ENCODE data around the gene PCBP3. TPM values are rescaled to one million over a fixed set of nuclear protein-coding genes. Genes with fewer than 3 reads are reported as not detected.
"Not testable (repeated sequence)": the region's sequence is repeated elsewhere in the genome, so short reads cannot be mapped to it uniquely, and the experiment has no call there.

The PCBP3 gene
- total RNA-seq, 2 experiments from 2014 or later = 3.4 to 3.8 TPM

GRCh38 chr21:45623436-45623835, 20.1 kb upstream of the PCBP3 start:
- ChIA-PET POLR2A (no interaction called here), CTCF (no interaction called here)
- TF ChIP-seq CTCF (IDR thresholded peaks at IDR 0.05) = no peak
- H3K36me3 ChIP-seq (ENCODE audit: insufficient read depth, low read length) = no peaks in the 10 kb centered on the region
- H3K9me3 Mint-ChIP-seq = no peaks in the 10 kb centered on the region
- no peak overlapping the region for H3K27ac ChIP-seq (ENCODE audit: low read depth in 1 of 2, low read length in 2 of 2)
- H3K27me3 ChIP-seq (ENCODE audit: control insufficient read depth in 1 of 2, insufficient read depth in 2 of 2, low read length in 2 of 2) = no peaks in the 10 kb centered on the region
- H3K9me3 ChIP-seq (ENCODE audit: control insufficient read depth in 1 of 2, insufficient read depth in 1 of 2, low read length in 2 of 2) = peaks cover 0 to 7% of the 10 kb centered on the region in 2 experiments
- H3K27me3 Mint-ChIP-seq = no peaks in the 10 kb centered on the region
- H3K4me3 ChIP-seq (ENCODE audit: low read length) = no peak overlapping the region
- H3K36me3 Mint-ChIP-seq (ENCODE audit: low read depth) = no peaks in the 10 kb centered on the region
- H3K27ac Mint-ChIP-seq = no peak overlapping the region
- H3K4me1 Mint-ChIP-seq (ENCODE audit: low read depth) = peaks cover 3% of the 10 kb centered on the region
- no peak overlapping the region for H3K4me3 Mint-ChIP-seq
- intact Hi-C loops (cut with DNase I, micrococcal nuclease) = no loop called here
- ATAC-seq (ENCODE audit: poor library complexity) (no peak), DNase-seq (no peak)
- H3K4me1 ChIP-seq (ENCODE audit: insufficient read depth, low read length) = peaks cover 4% of the 10 kb centered on the region

GRCh38 chr21:45626127-45626526, 17.4 kb upstream of the PCBP3 start:
- H3K9me3 ChIP-seq (ENCODE audit: control insufficient read depth in 1 of 2, insufficient read depth in 1 of 2, low read length in 2 of 2); POLR2A ChIA-PET; H3K4me3 Mint-ChIP-seq; CTCF ChIA-PET; H3K27me3 Mint-ChIP-seq; H3K4me3 ChIP-seq (ENCODE audit: low read length); H3K27ac ChIP-seq (ENCODE audit: low read depth in 1 of 2, low read length in 2 of 2); H3K27ac Mint-ChIP-seq; H3K36me3 Mint-ChIP-seq (ENCODE audit: low read depth); ATAC-seq (ENCODE audit: poor library complexity); DNase-seq; H3K9me3 Mint-ChIP-seq; H3K27me3 ChIP-seq (ENCODE audit: control insufficient read depth in 1 of 2, insufficient read depth in 2 of 2, low read length in 2 of 2); H3K36me3 ChIP-seq (ENCODE audit: insufficient read depth, low read length); intact Hi-C loops (cut with DNase I, micrococcal nuclease): not testable (repeated sequence)
- H3K4me1 ChIP-seq (ENCODE audit: insufficient read depth, low read length) = peaks cover 13% of the 10 kb centered on the region
- H3K4me1 Mint-ChIP-seq (ENCODE audit: low read depth) = peaks cover 12% of the 10 kb centered on the region

GRCh38 chr21:45629046-45629981, 14.2 kb upstream of the PCBP3 start:
- TF ChIP-seq CTCF (IDR thresholded peaks at IDR 0.05) = no peak
- DNase-seq (no peak), ATAC-seq (ENCODE audit: poor library complexity) (peak; percentile 64)
- H3K9me3 Mint-ChIP-seq = no peaks in the 10 kb centered on the region
- peaks cover 22% of the 10 kb centered on the region for H3K4me1 Mint-ChIP-seq (ENCODE audit: low read depth)
- POLR2A ChIA-PET = no interaction called here
- no peak overlapping the region for H3K27ac Mint-ChIP-seq
- H3K27me3 ChIP-seq (ENCODE audit: control insufficient read depth in 1 of 2, insufficient read depth in 2 of 2, low read length in 2 of 2) = peaks cover 0 to 3% of the 10 kb centered on the region in 2 experiments
- no peak overlapping the region for H3K4me3 Mint-ChIP-seq
- H3K4me3 ChIP-seq (ENCODE audit: low read length) = no peak overlapping the region
- peaks cover 9% of the 10 kb centered on the region for H3K4me1 ChIP-seq (ENCODE audit: insufficient read depth, low read length)
- peaks cover 0 to 6% of the 10 kb centered on the region in 2 experiments for H3K9me3 ChIP-seq (ENCODE audit: control insufficient read depth in 1 of 2, insufficient read depth in 1 of 2, low read length in 2 of 2)
- CTCF ChIA-PET = no interaction called here
- no peaks in the 10 kb centered on the region for H3K36me3 ChIP-seq (ENCODE audit: insufficient read depth, low read length)
- H3K27me3 Mint-ChIP-seq = no peaks in the 10 kb centered on the region
- intact Hi-C loops (cut with DNase I, micrococcal nuclease) = no loop called here
- H3K27ac ChIP-seq (ENCODE audit: low read depth in 1 of 2, low read length in 2 of 2) = no peak overlapping the region
- no peaks in the 10 kb centered on the region for H3K36me3 Mint-ChIP-seq (ENCODE audit: low read depth)

Data from CD4-positive, alpha-beta T cell (primary cell).